ENCODE results near the gene RUNX1.
"Not testable (repeated sequence)": the region's sequence is repeated elsewhere in the genome, so short reads cannot be mapped to it uniquely, and the experiment has no call there.

Gene RUNX1

GRCh38 chr21:34996304-34997101, 52.6 kb downstream of the RUNX1 start:
- H3K36me3 ChIP-seq (ENCODE audit: control insufficient read depth, insufficient read depth, low read length), result no peaks in the 10 kb centered on the region
- no peak overlapping the region for H3K9ac ChIP-seq
- H3K4me2 ChIP-seq (ENCODE audit: low read length), result no peak overlapping the region
- no peaks in the 10 kb centered on the region for H3K27me3 ChIP-seq (ENCODE audit: control insufficient read depth, insufficient read depth, low read length)
- no peaks in the 10 kb centered on the region for H3K4me1 ChIP-seq
- no peaks in the 10 kb centered on the region for H3K79me2 ChIP-seq
- no peak overlapping the region for H3K27ac ChIP-seq
- H3K4me3 ChIP-seq (ENCODE audit: low read depth, low read length), result no peak overlapping the region
- H2AFZ ChIP-seq, result no peak overlapping the region
- TF ChIP-seq, protein P1, sequence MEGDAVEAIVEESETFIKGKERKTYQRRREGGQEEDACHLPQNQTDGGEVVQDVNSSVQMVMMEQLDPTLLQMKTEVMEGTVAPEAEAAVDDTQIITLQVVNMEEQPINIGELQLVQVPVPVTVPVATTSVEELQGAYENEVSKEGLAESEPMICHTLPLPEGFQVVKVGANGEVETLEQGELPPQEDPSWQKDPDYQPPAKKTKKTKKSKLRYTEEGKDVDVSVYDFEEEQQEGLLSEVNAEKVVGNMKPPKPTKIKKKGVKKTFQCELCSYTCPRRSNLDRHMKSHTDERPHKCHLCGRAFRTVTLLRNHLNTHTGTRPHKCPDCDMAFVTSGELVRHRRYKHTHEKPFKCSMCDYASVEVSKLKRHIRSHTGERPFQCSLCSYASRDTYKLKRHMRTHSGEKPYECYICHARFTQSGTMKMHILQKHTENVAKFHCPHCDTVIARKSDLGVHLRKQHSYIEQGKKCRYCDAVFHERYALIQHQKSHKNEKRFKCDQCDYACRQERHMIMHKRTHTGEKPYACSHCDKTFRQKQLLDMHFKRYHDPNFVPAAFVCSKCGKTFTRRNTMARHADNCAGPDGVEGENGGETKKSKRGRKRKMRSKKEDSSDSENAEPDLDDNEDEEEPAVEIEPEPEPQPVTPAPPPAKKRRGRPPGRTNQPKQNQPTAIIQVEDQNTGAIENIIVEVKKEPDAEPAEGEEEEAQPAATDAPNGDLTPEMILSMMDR (IDR thresholded peaks at IDR 0.05), result no peak
- H3K9me3 ChIP-seq (ENCODE audit: control insufficient read depth, low read length), result no peaks in the 10 kb centered on the region

- no peak overlapping the region for H3K9ac ChIP-seq
Measured at GRCh38 chr21:34995979-34996303, 53.2 kb downstream of the RUNX1 start.

DNA sequence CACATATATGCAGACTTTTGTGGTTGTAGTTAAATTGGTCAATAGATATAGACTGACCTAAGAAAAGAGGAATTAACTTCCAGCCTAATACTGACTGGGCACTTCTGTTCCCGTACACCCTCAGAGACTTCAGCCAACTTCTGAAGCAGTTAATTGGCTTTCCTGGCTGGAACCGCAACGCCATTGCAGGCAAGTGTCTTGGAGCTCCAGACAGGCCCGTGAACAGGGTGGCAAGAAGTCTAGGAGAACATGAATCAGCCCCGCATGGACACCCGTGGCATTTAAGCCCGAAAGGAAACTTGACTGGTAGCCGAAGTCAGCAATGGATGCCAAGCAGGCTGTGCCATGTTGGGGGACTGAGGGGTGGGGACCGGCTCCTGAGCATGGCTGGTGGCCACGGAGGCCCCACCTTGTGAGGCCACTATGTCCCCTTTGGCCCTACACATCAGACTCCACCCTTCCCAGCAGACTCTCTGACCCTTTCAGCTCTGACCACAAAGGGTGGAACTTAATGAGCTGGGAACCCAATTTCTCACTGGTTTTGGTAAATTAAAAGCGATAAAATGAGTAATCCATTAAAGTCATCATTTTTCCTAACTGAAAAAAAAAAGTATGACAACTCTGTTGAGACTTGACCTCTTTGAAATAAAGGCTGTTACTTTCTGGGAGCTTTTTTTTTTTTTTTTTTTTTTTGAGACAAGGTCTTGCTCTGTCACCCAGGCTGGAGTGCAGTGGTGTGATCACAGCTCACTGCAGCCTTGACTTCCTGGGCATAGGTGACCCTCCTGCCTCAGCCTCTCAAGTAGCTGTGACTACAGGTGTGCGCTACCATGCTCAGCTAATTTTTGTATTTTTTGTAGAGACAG, 54.1 kb downstream of the RUNX1 start:
- Histone ChIP-seq H3K79me2 (no peaks in the 10 kb centered on the region), H3K4me1 (no peaks in the 10 kb centered on the region), H2AFZ (no peak overlapping the region), H3K27ac (no peak overlapping the region), H3K9me3 (ENCODE audit: control insufficient read depth, low read length) (no peaks in the 10 kb centered on the region), H3K9ac (no peak overlapping the region), H3K27me3 (ENCODE audit: control insufficient read depth, insufficient read depth, low read length) (no peaks in the 10 kb centered on the region), H3K4me2 (ENCODE audit: low read length) (no peak overlapping the region), H3K4me3 (ENCODE audit: low read depth, low read length) (no peak overlapping the region), H3K36me3 (ENCODE audit: control insufficient read depth, insufficient read depth, low read length) (no peaks in the 10 kb centered on the region)
- TF ChIP-seq, protein P1 (IDR thresholded peaks at IDR 0.05), result no peak

More at GRCh38 chr21:34995979-34996303, 53.2 kb downstream of the RUNX1 start:
- H2AFZ ChIP-seq, result no peak overlapping the region
- no peak overlapping the region for H3K4me3 ChIP-seq (ENCODE audit: low read depth, low read length)
- no peaks in the 10 kb centered on the region for H3K4me1 ChIP-seq
- H3K9me3 ChIP-seq (ENCODE audit: control insufficient read depth, low read length), result no peaks in the 10 kb centered on the region
- no peaks in the 10 kb centered on the region for H3K79me2 ChIP-seq
- H3K36me3 ChIP-seq (ENCODE audit: control insufficient read depth, insufficient read depth, low read length), result no peaks in the 10 kb centered on the region
- TF ChIP-seq, protein P1 (IDR thresholded peaks at IDR 0.05), result no peak
- no peak overlapping the region for H3K27ac ChIP-seq
- H3K4me2 ChIP-seq (ENCODE audit: low read length), result no peak overlapping the region
- no peaks in the 10 kb centered on the region for H3K27me3 ChIP-seq (ENCODE audit: control insufficient read depth, insufficient read depth, low read length)

DNA sequence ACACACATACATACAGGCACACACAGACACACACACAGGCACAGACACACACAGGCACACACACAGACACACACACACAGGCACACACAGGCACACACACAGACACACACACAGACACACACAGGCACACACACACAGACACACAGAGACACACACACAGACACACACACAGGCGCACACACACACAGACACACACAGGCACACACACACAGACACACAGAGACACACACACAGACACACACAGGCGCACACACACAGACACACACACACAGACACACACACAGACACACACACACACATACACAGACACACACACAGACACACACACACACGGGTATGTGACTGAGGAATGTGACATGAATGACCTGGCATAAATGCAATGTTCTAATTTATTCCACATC, 55.6 kb downstream of the RUNX1 start:
- not testable (repeated sequence) for H3K27ac ChIP-seq; H3K4me1 ChIP-seq; H3K36me3 ChIP-seq (ENCODE audit: control insufficient read depth, insufficient read depth, low read length); H3K27me3 ChIP-seq (ENCODE audit: control insufficient read depth, insufficient read depth, low read length); H3K79me2 ChIP-seq; H3K9ac ChIP-seq; H3K4me3 ChIP-seq (ENCODE audit: low read depth, low read length); H3K4me2 ChIP-seq (ENCODE audit: low read length); H3K9me3 ChIP-seq (ENCODE audit: control insufficient read depth, low read length); H2AFZ ChIP-seq

DNA sequence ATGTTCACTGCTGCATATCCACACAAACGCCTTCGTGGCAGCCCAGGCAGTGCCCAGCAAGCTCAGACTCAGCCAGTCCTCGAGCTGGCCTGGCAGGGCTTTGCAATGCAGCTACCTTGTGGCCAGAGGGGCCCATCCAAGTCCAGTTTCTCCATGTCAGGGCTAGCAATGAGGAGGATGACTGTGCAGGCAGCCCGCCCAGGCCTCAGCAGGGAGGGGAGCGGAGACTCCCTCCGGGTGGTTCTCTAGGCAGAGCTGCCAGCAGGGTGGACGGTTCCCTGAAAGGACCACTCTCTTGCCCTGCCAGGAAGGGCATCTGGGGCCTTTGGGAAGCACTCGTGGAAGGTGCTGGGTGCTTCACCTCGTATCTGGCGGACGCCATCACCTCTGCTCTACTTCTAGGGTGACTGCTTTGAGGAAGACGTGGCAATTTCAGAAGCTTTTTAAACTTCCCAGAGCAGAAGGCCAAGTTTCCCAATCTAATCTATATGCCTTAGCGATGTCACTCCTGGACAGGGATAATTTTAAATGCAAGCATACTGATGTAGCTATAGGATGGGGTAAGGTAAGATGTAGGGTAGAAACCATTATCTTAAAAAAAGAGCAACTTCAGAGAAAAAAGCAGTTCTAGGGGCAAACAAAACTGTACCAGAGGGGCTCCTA, 56.2 kb downstream of the RUNX1 start:
- H3K4me1 ChIP-seq, result no peaks in the 10 kb centered on the region
- no peaks in the 10 kb centered on the region for H3K9me3 ChIP-seq (ENCODE audit: control insufficient read depth, low read length)
- H2AFZ ChIP-seq, result no peak overlapping the region
- TF ChIP-seq, protein P1 (IDR thresholded peaks at IDR 0.05), result no peak
- H3K79me2 ChIP-seq, result no peaks in the 10 kb centered on the region
- no peak overlapping the region for H3K4me3 ChIP-seq (ENCODE audit: low read depth, low read length)
- no peaks in the 10 kb centered on the region for H3K27me3 ChIP-seq (ENCODE audit: control insufficient read depth, insufficient read depth, low read length)
- no peak overlapping the region for H3K9ac ChIP-seq
- no peak overlapping the region for H3K27ac ChIP-seq
- no peak overlapping the region for H3K4me2 ChIP-seq (ENCODE audit: low read length)
- H3K36me3 ChIP-seq (ENCODE audit: control insufficient read depth, insufficient read depth, low read length), result no peaks in the 10 kb centered on the region
